ENCODE results near the gene HIC1. TPM values are rescaled to one million over a fixed set of nuclear protein-coding genes. Genes with fewer than 3 reads are reported as not detected.
A peak's percentile ranks its signal among the peaks of the same experiment; 100 is the strongest.

Gene HIC1
- polyA plus RNA-seq, 1 of the 3 experiments (the other 2 are of a cell fraction), result 6.4 TPM

DNA sequence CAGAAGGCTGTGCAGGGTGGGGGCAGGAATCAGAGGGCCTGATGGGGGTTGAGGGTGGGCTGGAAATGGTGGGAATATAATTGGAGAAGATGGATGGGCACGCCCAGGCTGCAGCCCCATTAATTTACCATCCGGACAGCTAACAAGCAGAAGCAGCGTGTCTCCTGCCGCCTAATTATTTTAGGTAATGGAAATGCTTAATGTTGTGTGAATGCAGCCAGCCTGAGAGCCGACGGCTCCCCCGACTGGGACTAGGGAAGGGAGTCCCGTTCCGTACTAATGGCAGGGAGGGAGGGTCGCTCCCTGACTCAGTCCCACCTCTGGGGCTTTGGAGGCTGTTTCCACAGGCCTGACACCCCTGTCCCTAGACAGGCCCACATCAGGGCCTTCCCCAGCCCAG is 17.7 kb upstream of the HIC1 start:
- ChIA-PET CTCF (interaction anchor here (1.3 to 2.0 kb wide), 2 partner anchors 128 to 132 kb away, joined by 5 to 8 read pairs; no protein-coding TSS in a partner anchor), POLR2A (no interaction called here)
- H3K4me1 ChIP-seq (ENCODE audit: control insufficient read depth in 1 of 2, insufficient read depth in 2 of 2, low read depth in 1 of 2, low read length in 1 of 2), result peaks cover 4 to 8% of the 10 kb centered on the region in 2 experiments; a peak in 1 of 4 replicates
- H3K4me3 ChIP-seq (ENCODE audit: low read depth in 2 of 2, low read length in 1 of 2), result no peak overlapping the region
- TF ChIP-seq, protein P1, sequence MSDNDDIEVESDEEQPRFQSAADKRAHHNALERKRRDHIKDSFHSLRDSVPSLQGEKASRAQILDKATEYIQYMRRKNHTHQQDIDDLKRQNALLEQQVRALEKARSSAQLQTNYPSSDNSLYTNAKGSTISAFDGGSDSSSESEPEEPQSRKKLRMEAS (IDR thresholded peaks at IDR 0.05; ENCODE audit: low read depth), result no peak
- TF ChIP-seq TEAD4 (IDR thresholded peaks at IDR 0.05; ENCODE audit: borderline replicate concordance, insufficient read depth), result no peak
- TF ChIP-seq RXRA (IDR thresholded peaks at IDR 0.05; ENCODE audit: borderline replicate concordance, low read depth), result no peak
- no peak for TF ChIP-seq TAF1 (IDR thresholded peaks at IDR 0.05; ENCODE audit: borderline replicate concordance, low read depth, low read length)
- peaks cover 0 to 21% of the 10 kb centered on the region in 2 experiments for H3K36me3 ChIP-seq (replicated peaks in 1 of 2; ENCODE audit: control insufficient read depth in 1 of 2, insufficient read depth in 2 of 2, low read length in 1 of 2)
- 93% methylated on average over 8 of the region's 10 CpGs for WGBS (ENCODE audit: low lambda C conversion rate)
- H3K79me2 ChIP-seq (ENCODE audit: insufficient read depth), result peaks cover 10% of the 10 kb centered on the region; the same call in 1 of the 2 replicates
- H3F3A ChIP-seq (replicated peaks; ENCODE audit: insufficient read depth), result no peaks in the 10 kb centered on the region
- H3K9me2 ChIP-seq, result no peaks in the 10 kb centered on the region
- no peaks in the 10 kb centered on the region for H3K27me3 ChIP-seq (ENCODE audit: insufficient read depth)
- H3K4me2 ChIP-seq, result no peak overlapping the region
- H3K27ac ChIP-seq (ENCODE audit: low read depth in 2 of 2, low read length in 1 of 2), result no peak overlapping the region
- H3K9me3 ChIP-seq, result no peaks in the 10 kb centered on the region
- no peak for DNase-seq
- no peak overlapping the region for H3K9ac ChIP-seq
- no peak overlapping the region for H2AFZ ChIP-seq (ENCODE audit: low read depth)
- no peaks in the 10 kb centered on the region for H4K20me1 ChIP-seq (ENCODE audit: insufficient read depth)

DNA sequence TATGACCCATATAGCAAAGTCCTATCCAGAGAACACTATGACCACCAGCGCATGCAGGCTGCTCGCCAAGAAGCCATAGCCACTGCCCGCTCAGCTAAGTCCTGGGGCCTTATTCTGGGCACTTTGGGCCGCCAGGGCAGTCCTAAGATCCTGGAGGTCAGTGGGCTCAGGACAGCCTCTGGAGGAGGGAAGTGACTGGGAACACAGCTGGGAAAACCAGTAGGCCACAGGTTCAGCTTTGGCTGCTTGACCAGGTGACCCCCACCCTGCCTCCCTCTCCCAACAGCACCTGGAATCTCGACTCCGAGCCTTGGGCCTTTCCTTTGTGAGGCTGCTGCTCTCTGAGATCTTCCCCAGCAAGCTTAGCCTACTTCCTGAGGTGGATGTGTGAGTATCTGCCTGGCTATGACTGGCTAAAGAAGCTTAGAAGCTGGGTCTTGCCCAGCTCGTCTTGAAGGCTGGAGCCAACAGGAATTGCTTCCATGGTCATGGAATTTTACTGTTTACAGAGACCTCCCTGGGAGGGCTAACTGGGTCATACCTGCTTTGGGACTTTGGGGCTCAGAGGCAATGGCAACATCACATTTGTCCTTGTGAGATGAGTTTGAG is 14.6 kb upstream of the HIC1 start:
- H3F3A ChIP-seq (replicated peaks; ENCODE audit: insufficient read depth), result peaks cover 12% of the 10 kb centered on the region
- no peak for DNase-seq
- WGBS (ENCODE audit: low lambda C conversion rate), result 65% methylated on average over 3 of the region's 7 CpGs
- no peaks in the 10 kb centered on the region for H3K9me2 ChIP-seq
- no peaks in the 10 kb centered on the region for H4K20me1 ChIP-seq (ENCODE audit: insufficient read depth)
- peak overlapping the region in 1 of 2 experiments; percentile 92; a peak in 1 of 4 replicates for H3K27ac ChIP-seq (ENCODE audit: low read depth in 2 of 2, low read length in 1 of 2)
- no peaks in the 10 kb centered on the region for H3K27me3 ChIP-seq (ENCODE audit: insufficient read depth)
- H3K36me3 ChIP-seq (replicated peaks in 1 of 2; ENCODE audit: control insufficient read depth in 1 of 2, insufficient read depth in 2 of 2, low read length in 1 of 2), result peaks cover 4 to 26% of the 10 kb centered on the region in 2 experiments
- TF ChIP-seq, protein P2, sequence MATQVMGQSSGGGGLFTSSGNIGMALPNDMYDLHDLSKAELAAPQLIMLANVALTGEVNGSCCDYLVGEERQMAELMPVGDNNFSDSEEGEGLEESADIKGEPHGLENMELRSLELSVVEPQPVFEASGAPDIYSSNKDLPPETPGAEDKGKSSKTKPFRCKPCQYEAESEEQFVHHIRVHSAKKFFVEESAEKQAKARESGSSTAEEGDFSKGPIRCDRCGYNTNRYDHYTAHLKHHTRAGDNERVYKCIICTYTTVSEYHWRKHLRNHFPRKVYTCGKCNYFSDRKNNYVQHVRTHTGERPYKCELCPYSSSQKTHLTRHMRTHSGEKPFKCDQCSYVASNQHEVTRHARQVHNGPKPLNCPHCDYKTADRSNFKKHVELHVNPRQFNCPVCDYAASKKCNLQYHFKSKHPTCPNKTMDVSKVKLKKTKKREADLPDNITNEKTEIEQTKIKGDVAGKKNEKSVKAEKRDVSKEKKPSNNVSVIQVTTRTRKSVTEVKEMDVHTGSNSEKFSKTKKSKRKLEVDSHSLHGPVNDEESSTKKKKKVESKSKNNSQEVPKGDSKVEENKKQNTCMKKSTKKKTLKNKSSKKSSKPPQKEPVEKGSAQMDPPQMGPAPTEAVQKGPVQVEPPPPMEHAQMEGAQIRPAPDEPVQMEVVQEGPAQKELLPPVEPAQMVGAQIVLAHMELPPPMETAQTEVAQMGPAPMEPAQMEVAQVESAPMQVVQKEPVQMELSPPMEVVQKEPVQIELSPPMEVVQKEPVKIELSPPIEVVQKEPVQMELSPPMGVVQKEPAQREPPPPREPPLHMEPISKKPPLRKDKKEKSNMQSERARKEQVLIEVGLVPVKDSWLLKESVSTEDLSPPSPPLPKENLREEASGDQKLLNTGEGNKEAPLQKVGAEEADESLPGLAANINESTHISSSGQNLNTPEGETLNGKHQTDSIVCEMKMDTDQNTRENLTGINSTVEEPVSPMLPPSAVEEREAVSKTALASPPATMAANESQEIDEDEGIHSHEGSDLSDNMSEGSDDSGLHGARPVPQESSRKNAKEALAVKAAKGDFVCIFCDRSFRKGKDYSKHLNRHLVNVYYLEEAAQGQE (IDR thresholded peaks at IDR 0.05; ENCODE audit: low read depth, low read length), result no peak
- TF ChIP-seq, protein P3, sequence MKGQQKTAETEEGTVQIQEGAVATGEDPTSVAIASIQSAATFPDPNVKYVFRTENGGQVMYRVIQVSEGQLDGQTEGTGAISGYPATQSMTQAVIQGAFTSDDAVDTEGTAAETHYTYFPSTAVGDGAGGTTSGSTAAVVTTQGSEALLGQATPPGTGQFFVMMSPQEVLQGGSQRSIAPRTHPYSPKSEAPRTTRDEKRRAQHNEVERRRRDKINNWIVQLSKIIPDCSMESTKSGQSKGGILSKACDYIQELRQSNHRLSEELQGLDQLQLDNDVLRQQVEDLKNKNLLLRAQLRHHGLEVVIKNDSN (IDR thresholded peaks at IDR 0.05; ENCODE audit: borderline replicate concordance, low read depth), result no peak
- TF ChIP-seq GABPA (IDR thresholded peaks at IDR 0.05; ENCODE audit: low read depth) (no peak), MEF2A (IDR thresholded peaks at IDR 0.05; ENCODE audit: borderline replicate concordance, low read depth) (no peak), RAD21 (IDR thresholded peaks at IDR 0.05; ENCODE audit: low read length) (no peak), RXRA (IDR thresholded peaks at IDR 0.05; ENCODE audit: borderline replicate concordance, low read depth) (no peak), GATA2 (CRISPR knock-in tag; IDR thresholded peaks at IDR 0.05) (no peak), CHD2 (IDR thresholded peaks at IDR 0.05; ENCODE audit: low read length, partially characterized antibody) (no peak), ELF1 (IDR thresholded peaks at IDR 0.05) (no peak), NRF1 (IDR thresholded peaks at IDR 0.05; ENCODE audit: low read depth, low read length) (no peak), EZH2phosphoT487 (IDR thresholded peaks at IDR 0.05; ENCODE audit: borderline replicate concordance, low read depth) (no peak), RCOR1 (IDR thresholded peaks at IDR 0.05; ENCODE audit: low read length) (no peak), YY1 (IDR thresholded peaks at IDR 0.05; ENCODE audit: low read depth) (no peak), TEAD4 (IDR thresholded peaks at IDR 0.05; ENCODE audit: borderline replicate concordance, insufficient read depth) (no peak), FOXM1 (IDR thresholded peaks at IDR 0.05; ENCODE audit: low read depth) (no peak), NFIC (IDR thresholded peaks at IDR 0.05; ENCODE audit: borderline replicate concordance) (no peak)
- TF ChIP-seq, protein P4, sequence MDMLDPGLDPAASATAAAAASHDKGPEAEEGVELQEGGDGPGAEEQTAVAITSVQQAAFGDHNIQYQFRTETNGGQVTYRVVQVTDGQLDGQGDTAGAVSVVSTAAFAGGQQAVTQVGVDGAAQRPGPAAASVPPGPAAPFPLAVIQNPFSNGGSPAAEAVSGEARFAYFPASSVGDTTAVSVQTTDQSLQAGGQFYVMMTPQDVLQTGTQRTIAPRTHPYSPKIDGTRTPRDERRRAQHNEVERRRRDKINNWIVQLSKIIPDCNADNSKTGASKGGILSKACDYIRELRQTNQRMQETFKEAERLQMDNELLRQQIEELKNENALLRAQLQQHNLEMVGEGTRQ (IDR thresholded peaks at IDR 0.05; ENCODE audit: borderline replicate concordance, low read depth, low read length), result no peak
- TF ChIP-seq, protein P5, sequence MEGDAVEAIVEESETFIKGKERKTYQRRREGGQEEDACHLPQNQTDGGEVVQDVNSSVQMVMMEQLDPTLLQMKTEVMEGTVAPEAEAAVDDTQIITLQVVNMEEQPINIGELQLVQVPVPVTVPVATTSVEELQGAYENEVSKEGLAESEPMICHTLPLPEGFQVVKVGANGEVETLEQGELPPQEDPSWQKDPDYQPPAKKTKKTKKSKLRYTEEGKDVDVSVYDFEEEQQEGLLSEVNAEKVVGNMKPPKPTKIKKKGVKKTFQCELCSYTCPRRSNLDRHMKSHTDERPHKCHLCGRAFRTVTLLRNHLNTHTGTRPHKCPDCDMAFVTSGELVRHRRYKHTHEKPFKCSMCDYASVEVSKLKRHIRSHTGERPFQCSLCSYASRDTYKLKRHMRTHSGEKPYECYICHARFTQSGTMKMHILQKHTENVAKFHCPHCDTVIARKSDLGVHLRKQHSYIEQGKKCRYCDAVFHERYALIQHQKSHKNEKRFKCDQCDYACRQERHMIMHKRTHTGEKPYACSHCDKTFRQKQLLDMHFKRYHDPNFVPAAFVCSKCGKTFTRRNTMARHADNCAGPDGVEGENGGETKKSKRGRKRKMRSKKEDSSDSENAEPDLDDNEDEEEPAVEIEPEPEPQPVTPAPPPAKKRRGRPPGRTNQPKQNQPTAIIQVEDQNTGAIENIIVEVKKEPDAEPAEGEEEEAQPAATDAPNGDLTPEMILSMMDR (IDR thresholded peaks at IDR 0.05), result no peak
- no peak overlapping the region for H3K4me2 ChIP-seq
- no peak overlapping the region for H3K4me3 ChIP-seq (ENCODE audit: low read depth in 2 of 2, low read length in 1 of 2)
- H3K9ac ChIP-seq, result no peak overlapping the region
- peaks cover 28% of the 10 kb centered on the region for H3K79me2 ChIP-seq (ENCODE audit: insufficient read depth)
- peaks cover 20 to 21% of the 10 kb centered on the region in 2 experiments; a peak in 3 of 4 replicates for H3K4me1 ChIP-seq (ENCODE audit: control insufficient read depth in 1 of 2, insufficient read depth in 2 of 2, low read depth in 1 of 2, low read length in 1 of 2)
- no peak overlapping the region for H2AFZ ChIP-seq (ENCODE audit: low read depth)
- ChIA-PET CTCF (interaction anchor here (0.8 to 2.8 kb wide), 11 partner anchors 9 to 205 kb away, joined by 3 to 20 read pairs (median 4); partner anchors contain the start of genes DPH1, HIC1 and RTN4RL1), POLR2A (interaction anchor here (1.3 kb wide), 1 partner anchor 132 kb away, joined by 4 read pairs; no protein-coding TSS in a partner anchor)
- no peaks in the 10 kb centered on the region for H3K9me3 ChIP-seq

Measured in SK-N-SH (cell line).